Stimulated activated CD8-positive, alpha-beta memory T cell treated with anti-CD3 and anti-CD28 coated beads, Interleukin-2, amount 100 ng/mL, for 48 hours (primary cell): ENCODE measurements around the gene CASZ1.

Source experiments
- DNase-seq, 2 donors: peaks; one replicate each; pipeline ENCODE4 v3.0.0-alpha.2; 2020; ENCODE audit warnings: low read depth in 2 of 2

The CASZ1 gene

GRCh38 chr1:10821388-10821787 lies 24.9 kb upstream of the CASZ1 start:
- DNase-seq: no peak

DNA sequence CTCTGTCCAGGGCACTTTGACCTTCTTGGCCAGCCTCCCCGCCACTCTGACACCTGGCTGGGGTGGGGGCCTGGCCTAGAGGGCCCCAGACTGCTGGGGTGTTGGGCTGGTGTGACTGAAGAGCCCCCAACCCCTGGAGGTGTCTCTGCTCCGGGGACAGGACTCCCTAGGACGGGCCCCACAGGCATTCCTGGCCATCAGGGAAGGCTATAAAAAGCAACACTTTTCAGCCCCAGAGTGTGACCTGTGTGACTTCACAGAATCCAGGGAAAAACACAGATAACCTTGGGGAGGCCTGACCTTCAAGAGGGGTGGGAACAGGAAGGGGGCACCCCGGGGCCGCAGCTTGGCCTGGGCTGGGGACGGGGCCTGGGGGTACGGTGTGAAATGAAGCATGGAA lies 24.0 kb upstream of the CASZ1 start:
- no peak for DNase-seq

DNA sequence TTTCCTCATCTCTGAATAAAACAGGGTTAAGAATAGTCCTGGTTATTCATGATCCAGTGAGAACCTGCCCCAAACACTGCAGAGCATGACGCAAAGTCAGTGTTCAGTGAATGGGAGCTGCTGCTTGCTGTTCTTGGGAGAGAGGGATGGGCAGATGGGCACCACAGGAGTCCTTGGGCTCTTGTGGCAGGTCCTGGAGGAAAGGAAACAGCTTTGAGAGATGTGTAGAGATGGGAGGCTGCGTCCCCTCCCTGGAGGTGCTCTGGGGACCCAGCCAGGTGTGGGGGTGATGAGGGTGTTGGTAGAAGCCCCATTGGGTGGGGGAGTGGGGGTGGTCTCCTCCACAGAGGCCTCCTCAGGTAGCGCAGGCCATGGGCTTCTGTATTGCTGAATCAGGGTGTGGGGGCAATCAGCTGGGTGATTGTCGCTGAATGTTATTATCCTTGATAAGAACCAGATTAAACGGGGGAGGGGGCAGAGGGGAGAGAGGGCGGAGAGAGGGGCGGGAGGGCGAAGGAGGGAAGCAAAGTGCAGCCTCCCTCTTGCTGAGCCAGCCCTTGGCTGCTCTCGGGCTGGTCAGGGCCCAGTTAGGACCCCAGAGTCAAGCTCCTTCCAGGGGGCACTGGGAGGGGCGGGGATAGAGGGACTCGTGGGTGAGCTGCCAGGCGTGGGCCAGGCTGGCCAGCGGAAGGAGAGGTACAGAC lies 22.9 kb upstream of the CASZ1 start:
- no peak for DNase-seq

DNA sequence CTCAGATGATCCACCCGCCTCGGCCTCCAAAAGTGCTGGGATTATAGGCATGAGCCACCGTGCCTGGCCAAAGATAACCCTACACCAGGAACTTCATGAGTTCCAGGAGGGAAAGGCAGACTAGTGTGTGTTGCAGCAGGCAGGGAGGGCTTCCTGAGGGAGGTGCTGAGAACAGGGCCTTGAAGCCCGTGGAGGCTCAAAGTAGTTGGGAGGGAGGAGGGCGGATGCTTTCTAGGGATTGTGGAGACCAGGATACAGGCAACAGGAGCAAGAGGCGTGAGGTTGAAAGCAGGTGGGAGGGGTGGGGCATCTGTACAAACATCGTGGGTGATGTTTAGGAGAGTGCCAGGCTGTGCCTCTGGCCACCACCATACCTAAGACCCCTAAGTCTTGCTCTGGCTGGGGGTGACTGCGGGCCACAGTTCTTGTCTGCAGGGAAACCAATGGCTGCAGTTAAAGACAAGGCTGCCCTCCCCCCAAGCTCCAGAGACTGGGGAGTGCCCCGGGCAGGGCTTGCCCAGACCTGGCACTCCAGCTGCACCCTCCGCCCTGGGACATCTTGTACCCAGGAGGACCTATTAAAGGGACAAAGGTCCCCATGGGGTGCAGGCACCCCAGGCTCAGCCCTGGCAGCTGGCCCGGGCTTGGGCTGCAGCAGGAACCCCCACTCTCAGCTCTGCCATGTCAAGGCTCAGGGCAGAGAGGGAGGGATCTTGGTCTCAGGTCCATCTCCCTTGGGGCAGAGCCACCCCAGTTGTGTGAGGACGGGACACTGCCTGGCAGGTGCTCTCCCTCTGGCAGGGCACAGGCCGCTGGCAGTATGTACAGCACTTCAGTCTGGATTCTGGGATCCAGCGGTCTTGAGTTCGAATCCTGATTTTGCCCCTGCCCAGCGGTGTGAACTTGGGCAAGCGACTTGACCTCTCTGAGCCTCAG lies 22.1 kb upstream of the CASZ1 start:
- DNase-seq: no peak

DNA sequence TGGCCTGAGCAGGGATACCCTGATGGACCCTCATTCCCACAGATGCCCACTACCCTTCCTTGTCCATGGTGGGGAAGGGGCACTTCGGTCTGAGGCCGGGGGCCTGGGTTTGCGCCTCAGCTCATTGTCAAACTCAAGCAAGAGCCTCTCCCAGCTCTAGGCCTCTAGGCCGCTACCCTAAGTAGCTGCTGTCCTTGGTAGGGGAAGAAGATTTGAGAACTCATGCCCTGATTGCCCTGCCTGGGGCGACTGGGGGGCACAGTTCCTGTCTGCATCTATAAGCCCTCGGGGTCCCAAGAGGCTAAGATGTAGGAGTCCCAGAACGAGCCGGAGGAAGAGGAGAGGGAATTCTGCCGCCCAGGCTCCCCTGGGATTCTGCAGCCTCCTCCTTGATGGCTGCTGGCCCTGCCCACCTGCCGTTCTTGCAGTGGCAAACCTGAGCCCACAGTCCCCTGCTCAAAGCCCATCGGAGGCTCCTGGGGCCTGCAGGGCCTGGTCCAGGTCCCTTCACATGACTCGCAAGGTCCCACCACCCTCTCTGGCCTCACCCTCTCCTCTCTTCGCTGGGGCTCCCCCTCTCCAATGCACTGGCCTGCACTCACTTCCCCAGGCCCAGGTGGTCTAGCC lies 20.4 kb upstream of the CASZ1 start:
- DNase-seq: no peak

GRCh38 chr1:10816233-10816632 lies 19.8 kb upstream of the CASZ1 start:
- no peak for DNase-seq

DNA sequence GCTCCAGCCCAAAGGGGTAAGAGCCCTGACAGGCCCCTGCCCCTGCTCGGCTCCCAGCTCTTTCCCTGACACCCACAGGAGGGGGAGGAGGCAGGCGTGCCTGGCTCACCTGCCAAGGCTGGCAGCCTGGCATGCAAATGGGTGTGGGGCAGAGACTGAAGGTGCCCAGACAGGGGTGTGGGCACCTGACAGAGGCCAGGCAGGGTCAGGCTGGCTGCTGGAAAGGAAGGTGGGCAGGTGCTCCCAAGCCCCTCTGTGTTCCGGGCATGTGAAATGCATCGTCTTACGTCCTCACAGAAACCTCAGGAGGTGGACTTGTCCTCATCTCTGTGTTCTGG lies 19.4 kb upstream of the CASZ1 start:
- no peak for DNase-seq

- no peak for DNase-seq
These were observed 18.8 kb upstream of the CASZ1 start for GRCh38 chr1:10814976-10815857.

DNA sequence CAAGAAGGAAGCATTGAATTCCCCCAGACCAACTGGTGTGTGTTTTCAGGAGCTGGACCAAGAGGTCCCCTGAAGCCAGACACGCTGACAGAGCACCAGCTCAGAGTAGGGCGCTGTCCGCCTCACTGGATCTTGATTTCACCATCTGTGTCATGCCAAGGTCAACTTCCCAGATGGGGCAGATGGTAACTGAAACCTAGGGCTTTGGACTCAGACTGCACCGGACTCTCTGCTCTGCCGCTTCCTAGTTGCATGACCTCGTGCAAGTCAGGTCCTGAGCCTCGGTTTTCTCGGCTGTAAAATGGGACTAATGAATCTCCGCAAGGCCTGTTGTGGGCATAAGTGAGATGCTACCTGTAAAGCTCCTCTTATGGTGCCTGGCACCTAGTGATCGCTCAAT lies 17.9 kb upstream of the CASZ1 start:
- no peak for DNase-seq

GRCh38 chr1:10813799-10814198 lies 17.4 kb upstream of the CASZ1 start:
- DNase-seq: no peak

DNA sequence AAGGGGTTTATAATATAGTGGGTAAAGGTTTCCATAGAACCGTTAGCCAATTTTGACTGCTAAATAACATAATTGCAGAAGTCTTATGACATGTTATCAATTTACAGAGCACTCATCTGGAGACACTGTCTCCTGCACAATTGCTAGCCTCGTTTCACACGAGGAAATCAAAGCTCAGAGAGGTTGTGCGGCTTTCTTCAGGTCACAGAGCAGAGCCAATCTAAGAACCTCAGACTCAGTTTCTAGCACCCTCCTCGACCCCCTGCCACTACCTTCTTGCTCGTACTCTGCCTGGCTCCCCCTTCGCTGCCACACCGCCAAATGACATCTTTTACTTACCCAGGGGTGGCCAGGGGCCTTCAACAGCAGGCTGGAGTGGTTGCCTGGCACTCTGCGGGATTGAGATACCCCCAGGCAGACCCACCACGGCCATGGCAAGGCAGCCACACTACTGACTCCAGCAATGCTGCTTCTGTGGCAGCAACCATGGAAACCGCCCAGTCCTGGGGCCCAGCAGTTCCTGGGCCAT lies 16.0 kb upstream of the CASZ1 start:
- DNase-seq: no peak

GRCh38 chr1:10808441-10808840 lies 12.0 kb upstream of the CASZ1 start:
- DNase-seq: no peak

DNA sequence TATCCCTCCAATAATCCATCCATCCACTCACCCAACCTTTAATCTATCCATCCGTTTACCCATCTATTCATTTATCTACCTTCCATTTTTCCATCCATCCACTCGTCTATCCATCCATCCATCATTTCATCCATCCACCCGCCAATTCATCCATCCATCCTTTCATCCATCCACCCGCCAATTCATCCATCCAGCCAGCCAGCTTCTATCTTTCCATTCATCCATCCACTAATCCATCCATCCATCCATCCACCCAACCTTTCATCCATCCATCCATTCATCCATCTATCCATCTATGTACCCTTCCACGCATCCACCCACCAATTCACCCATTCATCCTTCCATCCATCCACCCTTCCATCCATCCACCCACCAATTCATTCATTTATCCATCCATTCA lies 10.5 kb upstream of the CASZ1 start:
- DNase-seq: no peak

GRCh38 chr1:10803971-10804820 lies 7.8 kb upstream of the CASZ1 start:
- DNase-seq: no peak

GRCh38 chr1:10802944-10803715 lies 6.7 kb upstream of the CASZ1 start:
- no peak for DNase-seq

- DNase-seq: no peak
These were observed 4.3 kb upstream of the CASZ1 start for GRCh38 chr1:10800778-10801177.

DNA sequence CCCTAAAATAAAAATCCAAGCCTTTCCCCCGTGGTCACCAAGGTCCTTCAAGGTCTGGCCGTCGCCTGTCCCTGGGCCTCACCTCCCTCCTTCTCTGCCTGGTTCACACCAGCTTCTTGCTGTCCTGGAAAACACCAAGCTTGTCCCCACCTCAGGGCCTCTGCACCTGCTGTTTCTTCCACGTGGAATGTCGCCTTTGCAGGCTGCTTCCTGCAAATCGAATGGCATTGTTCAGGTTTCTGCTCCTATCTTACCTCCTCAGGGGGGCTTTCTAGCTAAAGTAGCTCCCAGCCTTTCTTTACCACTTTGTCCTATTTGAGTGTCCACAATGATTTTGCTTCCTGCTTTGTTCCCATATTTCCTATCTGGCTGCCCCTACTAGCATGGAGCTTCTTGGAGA lies 3.3 kb upstream of the CASZ1 start:
- DNase-seq: no peak

DNA sequence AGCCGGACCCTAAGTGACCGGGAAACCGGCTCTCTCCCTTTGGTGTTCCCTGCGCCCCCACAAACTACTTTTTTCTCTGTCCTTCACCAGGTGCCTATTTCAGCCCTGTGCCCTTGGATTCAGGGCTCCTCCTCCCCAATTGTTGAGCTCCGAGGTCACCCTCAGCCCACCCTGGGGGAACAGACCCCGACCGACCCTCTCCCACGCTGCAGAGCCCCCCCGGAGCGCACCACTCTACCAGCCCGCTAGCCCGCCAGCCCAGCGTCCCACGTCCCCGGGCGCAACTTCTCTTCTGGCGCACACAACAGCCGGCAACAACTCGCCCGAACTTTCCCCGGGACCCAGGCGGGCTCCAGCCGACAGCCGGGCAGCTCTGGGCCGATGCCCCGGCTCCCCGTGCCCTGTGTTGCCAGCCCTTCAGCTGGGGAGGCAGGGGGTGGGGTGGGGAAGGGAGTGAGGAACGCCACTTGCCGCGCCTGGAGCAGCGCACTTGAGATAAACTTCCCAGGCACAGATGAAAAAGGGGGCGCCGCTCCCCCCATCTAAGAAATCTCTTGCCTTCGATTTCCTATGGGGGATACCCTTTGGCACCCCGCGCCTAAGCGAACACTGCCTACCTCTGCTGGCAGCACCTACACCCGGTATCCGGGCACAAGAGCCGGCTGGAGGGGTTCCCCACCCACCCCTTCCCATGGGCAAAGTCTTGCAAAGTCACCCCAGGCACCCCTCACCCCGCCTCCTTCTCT lies 997 bp downstream of the CASZ1 start:
- no peak for DNase-seq

- DNase-seq: no peak
These were observed 1.6 kb downstream of the CASZ1 start for GRCh38 chr1:10794724-10795275.
